NOMO-1 (cell line): ENCODE measurements around the gene ACBD6.
"Not testable (repeated sequence)": the region's sequence is repeated elsewhere in the genome, so short reads cannot be mapped to it uniquely, and the experiment has no call there.

Source experiments
- DNase-seq, 2 experiments: peaks; one replicate each; lab custom pipeline; 2025; ENCODE audit not compliant: unreplicated experiment in 2 of 2; lab: John Stamatoyannopoulos, UW

The ACBD6 gene

DNA sequence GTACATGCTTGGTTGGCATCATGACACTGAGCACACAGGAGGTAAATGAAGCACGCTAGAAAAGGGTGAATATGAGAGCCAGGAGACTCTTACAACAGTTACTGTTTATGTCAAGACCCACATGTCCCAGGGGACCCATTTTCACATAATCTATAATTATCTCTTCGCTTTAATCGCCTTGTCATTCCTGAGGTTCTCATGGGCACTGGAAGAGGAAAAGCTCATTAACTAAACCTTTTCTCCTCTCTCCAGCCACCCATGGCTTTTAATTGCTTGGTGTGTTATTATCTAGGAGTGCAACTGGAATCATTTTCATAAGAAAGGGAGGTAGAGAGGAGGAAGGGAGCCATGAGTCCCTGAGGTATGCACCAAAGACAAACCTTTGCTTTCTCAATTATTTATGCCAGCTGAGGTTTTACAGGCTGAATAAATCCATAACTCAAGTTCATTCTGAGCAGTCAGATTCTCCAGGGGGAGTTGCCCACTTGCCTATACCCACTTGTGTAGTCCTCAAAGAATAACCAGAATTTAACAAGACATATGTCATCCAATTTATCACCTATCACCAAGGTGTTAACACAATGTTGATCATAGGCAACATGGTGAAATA is 77.4 kb downstream of the ACBD6 start:
- DNase-seq = no peak

DNA sequence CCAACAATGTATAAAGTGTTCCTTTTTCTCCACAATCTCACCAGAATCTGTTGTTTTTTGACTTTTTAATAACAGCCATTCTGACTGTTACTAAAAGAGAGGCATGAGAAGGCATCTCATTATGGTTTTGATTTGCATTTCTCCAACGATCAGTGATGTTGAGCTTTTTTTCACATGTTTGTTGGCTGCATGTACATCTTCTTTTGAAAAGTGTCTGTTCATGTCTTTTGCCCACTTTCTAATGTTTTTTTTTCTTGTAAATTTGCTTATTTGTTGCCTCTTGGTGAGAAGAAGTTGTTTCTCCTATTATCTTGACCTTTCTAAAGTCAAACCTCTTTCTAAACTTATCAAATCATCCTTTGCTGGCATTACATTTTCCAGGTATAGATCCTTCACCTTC is 80.8 kb downstream of the ACBD6 start:
- DNase-seq = no peak

DNA sequence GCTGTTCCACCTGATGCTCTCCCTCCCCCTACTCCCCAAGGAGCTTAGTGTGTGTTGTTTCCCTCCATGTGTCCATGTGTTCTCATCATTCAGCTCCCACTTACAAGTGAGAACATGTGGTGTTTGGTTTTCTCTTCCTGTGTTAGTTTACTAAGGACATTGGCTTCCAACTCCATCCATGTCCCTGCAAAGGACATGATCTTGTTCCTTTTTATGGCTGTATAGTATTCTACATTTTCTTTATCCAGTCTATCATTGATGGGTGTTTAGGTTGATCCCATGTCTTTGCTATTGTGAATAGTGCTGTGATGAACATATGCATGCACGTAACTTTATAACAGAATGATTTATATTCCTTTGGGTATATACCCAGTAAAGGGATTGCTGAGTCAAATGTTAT is 81.2 kb downstream of the ACBD6 start:
- DNase-seq = not testable (repeated sequence)

DNA sequence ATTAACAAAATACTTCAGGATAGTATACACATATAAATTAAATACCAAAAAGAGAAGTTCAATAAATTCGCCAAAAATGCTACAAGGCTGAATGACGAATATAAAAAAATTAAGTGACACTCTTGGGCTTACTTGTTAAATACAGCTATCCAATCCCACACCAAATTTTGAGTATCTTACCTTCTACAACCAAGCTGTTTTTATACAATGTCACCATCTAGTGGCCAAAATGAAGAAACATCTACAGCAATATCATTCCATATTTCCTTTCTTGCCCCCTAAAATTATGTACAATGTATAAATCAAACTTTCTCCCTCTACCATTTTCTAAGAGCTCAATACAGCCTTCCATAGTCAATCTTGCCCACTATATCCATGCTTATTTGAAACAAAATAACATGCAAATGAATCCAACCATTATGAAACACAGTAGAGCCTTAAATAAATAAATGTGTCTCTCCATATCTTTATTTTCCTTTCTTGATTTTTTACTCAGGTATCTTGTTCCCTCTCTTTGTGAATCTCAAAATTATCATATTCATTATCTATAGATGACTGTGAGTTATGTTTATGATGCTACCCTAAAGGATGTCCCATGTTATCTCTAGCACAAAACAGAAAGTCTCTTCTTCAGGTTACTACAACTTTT is 86.3 kb downstream of the ACBD6 start:
- DNase-seq = peak; percentile 0 to 45

- DNase-seq = no peak
Observed at GRCh38 chr1:180415236-180415848, 87.0 kb downstream of the ACBD6 start.

DNA sequence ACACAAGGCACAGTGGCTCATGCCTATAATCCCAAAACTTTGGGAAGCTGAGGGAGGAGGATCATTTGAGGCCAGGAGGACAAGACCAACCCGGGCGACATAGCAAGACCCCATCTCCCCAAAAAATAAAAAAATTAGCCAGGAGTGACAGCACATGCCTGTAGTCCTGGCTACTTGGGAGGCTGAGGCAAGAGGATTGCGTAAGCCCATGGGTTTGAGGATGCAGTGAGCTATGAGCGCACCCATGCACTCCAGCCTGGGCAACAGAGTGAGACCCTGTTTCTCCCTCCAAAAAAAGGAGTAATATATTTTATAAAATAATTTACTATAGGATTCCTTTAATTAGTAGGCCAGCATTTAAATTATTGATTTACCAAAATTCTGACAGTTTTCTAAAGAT is 89.8 kb downstream of the ACBD6 start:
- no peak for DNase-seq

- not testable (repeated sequence) for DNase-seq
Observed at GRCh38 chr1:180408128-180408527, 94.2 kb downstream of the ACBD6 start.

DNA sequence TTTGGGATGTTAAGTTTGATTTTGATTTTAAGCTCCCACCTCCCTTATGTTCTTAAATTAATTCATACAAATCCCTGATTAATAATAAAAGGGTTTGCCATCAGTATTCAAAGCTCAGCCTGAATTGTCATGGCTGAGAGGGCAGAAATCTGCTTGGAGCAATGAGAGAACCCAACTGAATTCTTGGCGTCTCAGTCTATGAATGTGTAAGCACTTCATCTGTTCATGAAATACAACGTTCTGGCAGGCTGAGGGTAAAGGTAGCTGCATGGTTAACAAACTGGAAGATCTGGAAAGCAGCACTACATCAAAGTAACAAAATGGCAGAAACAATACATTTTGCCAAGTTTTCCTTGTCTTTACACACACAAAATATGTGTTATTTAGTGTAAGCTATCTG is 95.3 kb downstream of the ACBD6 start:
- no peak for DNase-seq

- no peak for DNase-seq
Observed at GRCh38 chr1:180402551-180402950, 99.8 kb downstream of the ACBD6 start.

GRCh38 chr1:180402001-180402400 is 100.4 kb downstream of the ACBD6 start:
- peak; percentile 56 to 81 for DNase-seq

- DNase-seq = peak; percentile 84 to 94
Observed at GRCh38 chr1:180397175-180397574, 105.2 kb downstream of the ACBD6 start.

- DNase-seq = no peak
Observed at GRCh38 chr1:180392427-180393145, 109.8 kb downstream of the ACBD6 start.

GRCh38 chr1:180392020-180392419 is 110.4 kb downstream of the ACBD6 start:
- no peak for DNase-seq

- no peak for DNase-seq
Observed at GRCh38 chr1:180387413-180387812, 115.0 kb downstream of the ACBD6 start.

DNA sequence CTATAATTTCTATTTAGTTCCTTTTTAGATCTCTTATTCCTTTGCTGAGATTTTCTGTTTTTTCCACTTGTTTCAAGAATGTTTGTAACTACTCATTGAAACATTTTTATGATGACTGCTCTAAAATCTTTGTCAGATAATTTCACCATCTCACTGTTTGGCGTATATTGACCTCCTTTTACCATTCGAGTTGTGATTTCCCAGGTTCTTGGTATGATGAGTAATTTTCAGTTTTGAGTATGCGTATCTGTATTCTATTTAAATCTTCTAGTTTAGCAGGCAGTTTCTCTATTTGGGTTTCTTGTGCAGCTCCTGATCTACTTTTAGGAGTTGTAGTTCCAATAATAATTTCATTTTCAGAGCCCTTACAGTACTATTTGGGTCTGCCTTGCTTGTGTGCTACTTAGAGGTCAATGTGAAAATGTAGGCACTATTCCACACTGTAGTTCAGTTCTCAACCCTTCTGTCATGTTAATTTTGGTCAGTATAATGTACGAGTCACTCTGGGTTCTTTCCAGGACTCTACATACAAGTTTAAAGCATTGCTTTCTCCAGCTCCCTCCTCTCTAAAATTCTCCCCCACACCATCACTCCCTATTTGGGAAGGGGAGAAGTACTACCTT is 115.5 kb downstream of the ACBD6 start:
- no peak for DNase-seq

DNA sequence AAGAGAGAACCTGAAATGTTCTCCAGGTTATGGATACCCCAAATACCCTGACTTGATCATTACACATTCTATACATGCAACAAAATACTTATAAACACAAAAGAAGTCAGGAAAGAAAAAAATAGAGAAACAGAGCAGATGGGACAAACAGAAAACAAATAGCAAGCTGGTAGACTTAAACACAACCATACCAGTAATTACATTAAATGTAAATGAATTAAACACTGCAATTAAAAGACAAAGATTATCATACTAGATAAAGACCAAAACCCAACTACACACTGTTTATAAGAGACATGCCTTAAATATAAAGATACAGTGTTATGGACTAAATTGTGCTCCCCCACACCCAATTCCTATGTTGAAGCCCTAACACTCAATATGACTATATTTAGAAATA is 117.2 kb downstream of the ACBD6 start:
- no peak for DNase-seq

DNA sequence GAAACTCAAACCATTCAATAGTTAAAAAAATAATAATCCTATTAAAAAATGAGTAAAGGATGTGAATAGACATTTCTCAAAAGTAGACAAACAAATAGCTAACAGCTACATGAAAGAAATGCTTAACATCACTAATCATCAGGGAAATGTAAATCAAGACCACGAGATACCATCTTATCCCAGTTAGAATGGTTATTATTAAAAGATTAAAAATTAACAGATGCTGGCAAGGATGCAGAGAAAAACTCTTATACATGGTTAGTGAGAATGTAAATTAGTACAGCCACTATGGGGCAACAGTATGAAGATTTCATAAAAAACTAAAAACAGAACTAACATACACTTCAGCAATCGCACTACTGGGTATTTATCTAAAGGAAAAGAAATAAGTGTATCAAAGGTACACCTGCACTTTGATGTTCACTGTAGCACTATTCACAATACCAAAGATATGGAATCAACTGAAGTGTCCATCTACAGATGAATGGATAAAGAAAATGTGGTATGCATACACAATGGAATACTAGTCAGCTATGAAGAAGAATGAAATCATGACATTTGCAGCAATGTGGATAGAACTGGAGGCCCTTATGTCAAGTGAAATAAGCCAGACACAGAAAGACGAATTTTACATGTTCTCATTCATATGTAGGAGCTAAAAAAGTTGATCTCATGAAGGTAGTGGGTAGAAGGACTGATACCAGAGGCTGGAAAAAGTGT is 117.9 kb downstream of the ACBD6 start:
- no peak for DNase-seq

DNA sequence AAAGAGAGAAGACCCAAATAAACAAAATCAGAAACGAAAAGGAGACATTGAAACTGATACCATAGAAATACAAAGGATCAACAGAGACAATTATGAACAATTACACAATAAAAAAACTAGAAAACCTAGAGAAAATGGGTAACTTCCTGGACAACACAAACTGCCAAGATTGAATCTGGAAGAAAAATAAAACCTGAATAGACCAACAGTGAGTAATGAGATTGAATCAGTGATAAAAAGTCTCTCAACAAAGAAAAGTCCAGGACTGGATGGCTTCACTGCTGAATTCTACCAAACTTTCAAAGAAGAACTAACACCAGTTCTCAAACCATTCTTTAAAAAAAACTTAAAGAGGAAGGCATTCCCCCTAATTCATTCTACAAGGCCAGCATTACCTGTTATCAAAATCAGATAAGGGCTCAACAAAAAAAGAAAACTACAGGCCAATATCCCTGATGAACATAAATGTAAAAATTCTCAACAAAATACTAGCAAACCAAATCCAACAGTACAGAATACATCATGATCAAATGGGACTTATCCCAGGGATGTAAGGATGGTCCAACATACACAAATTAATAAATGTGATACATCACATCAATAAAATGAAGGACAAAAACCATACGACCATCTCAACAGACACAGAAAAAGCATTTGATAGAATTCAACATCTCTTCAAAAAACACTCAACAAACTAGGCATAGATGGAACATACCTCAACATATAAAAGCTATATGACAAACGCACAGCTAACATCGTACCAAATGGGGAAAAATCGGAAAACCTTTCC is 119.9 kb downstream of the ACBD6 start:
- DNase-seq = no peak

- DNase-seq = no peak
Observed at GRCh38 chr1:180381184-180381580, 121.2 kb downstream of the ACBD6 start.
